Psoas muscle (tissue), 8 donors: ENCODE measurements around the gene EMILIN2. TPM values are rescaled to one million over a fixed set of nuclear protein-coding genes. Genes with fewer than 3 reads are reported as not detected.

Experiments
- ATAC-seq, 4 donors: fragments of 200-7000 bp; cut with Tn5 transposase; one replicate each; pipeline ENCODE4 v1.9.1; 2020; ENCODE audit warnings: moderate library complexity in 3 of 4, mild to moderate bottlenecking in 2 of 4
- DNase-seq, 2 donors: peaks; one replicate each; pipeline ENCODE4 v3.0.0-alpha.2; 2020
- H3K27ac ChIP-seq: fragments of 200-600 bp; one replicate; pipeline ENCODE4 v1.8.0; 2022
- H3K27me3 ChIP-seq, 3 donors: fragments of 200-600 bp in 1 of 3; one replicate each; pipeline versions ENCODE4 v1.6.1 to v1.8.0; 2013 to 2022; ENCODE audit warnings: low read length in 2 of 3, mild to moderate bottlenecking in 2 of 3, moderate library complexity in 1 of 3; ENCODE audit not compliant: insufficient read depth in 3 of 3
- H3K36me3 ChIP-seq, 2 donors: fragments of 200-600 bp in 1 of 2; one replicate each; pipeline versions ENCODE4 v1.6.1 to v1.8.0; 2013 to 2022; ENCODE audit warnings: low read depth in 1 of 2, mild to moderate bottlenecking in 1 of 2, moderate library complexity in 1 of 2; ENCODE audit not compliant: insufficient read depth in 1 of 2
- H3K4me1 ChIP-seq: fragments of 200-600 bp; one replicate; pipeline ENCODE4 v1.8.0; 2022
- H3K4me3 ChIP-seq: fragments of 200-600 bp; one replicate; pipeline ENCODE4 v1.8.0; 2022; ENCODE audit warnings: mild to moderate bottlenecking
- H3K9me3 ChIP-seq: fragments of 200-600 bp; one replicate; pipeline ENCODE4 v1.8.0; 2022
- WGBS, 3 donors: extraction: QIAGEN DNeasy Blood & Tissue Kit; methylation state at CpG; one replicate each; pipeline versions ENCODE4 v1.1.6 to v1.1.7; 2013; 5-methylcytosine and 5-hydroxymethylcytosine counted together
- intact Hi-C, 2 donors: fragments of 100-400 bp; cut with DNase I; formaldehyde crosslinking; loops; one replicate each; pipeline versions ENCODE4 v1.11.0 to v1.14.2; 2022
- polyA plus RNA-seq, 3 donors: library from polyadenylated mRNA; stranded (reverse); fragments of 200-250 nt; gene quantifications; one replicate each; pipeline ENCODE4 v1.2.3, GENCODE V29; 2013
- total RNA-seq, 4 donors: library from RNA; stranded (reverse); fragmentation: NEBNext Ultra II Directional in 2 of 4; extraction: Animal tissue kit (Norgen Biotek cat#: 25700) in 2 of 4; gene quantifications; one replicate each; pipeline versions ENCODE4 v1.2.1 to v1.2.4, GENCODE V29; 2021 to 2023
- TF ChIP-seq, protein P1 (sequence below): fragments of 200-600 bp; IDR thresholded peaks from one replicate; pipeline ENCODE4 v1.8.0; 2022; ENCODE audit warnings: antibody characterized with exemption
- donor health status: healthy with polysubstance abuse.
- donor health status: DM: no; HTN: no; CAD: no; lungs with moderate emphysema.
- donor health status: Bipolar disorder and iron deficiency.
- donor health status: healthy.
- donor health status: DM: yes; HTN: yes; CAD: no.
- donor health status: DM: no; HTN: no; CAD: no.
- donor health status: DM: no; HTN: no; CAD: no.
- donor health status: DM: yes; HTN: yes; CAD: no.

Gene EMILIN2
- total and polyA plus RNA-seq, 7 donors, result 0.65 to 2.9 (median 2.2) TPM

DNA sequence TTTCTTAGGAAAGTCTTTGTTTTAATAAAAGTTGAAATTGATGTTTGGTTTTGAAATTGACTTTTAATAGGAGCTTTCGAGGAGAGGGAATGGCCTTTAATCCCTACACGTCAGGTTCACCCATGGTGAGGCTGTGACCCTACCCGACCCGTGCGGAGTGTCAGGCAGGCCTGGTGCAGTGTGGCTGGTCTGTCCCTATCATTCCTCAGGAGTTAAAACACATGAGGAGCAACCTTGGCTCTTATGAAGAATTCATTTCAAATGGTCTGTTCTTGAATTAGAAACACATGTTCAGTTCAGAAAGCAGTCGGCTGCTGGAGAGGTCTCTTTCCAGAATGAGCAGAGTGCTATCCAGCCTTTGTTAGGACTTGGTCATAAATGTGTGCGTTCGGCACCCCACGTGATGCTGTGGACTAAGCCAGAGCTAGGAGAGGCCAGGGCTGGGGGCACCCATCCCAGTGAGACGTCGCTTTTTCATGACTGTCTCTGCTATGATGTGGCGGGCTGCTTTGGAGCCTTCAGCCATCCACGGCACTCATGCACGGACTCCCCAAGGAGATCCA, 54.7 kb downstream of the EMILIN2 start:
- 71 to 74% (median 71%) methylated on average over 14 of the region's 14 CpGs for WGBS, 3 donors
- TF ChIP-seq, protein P1, sequence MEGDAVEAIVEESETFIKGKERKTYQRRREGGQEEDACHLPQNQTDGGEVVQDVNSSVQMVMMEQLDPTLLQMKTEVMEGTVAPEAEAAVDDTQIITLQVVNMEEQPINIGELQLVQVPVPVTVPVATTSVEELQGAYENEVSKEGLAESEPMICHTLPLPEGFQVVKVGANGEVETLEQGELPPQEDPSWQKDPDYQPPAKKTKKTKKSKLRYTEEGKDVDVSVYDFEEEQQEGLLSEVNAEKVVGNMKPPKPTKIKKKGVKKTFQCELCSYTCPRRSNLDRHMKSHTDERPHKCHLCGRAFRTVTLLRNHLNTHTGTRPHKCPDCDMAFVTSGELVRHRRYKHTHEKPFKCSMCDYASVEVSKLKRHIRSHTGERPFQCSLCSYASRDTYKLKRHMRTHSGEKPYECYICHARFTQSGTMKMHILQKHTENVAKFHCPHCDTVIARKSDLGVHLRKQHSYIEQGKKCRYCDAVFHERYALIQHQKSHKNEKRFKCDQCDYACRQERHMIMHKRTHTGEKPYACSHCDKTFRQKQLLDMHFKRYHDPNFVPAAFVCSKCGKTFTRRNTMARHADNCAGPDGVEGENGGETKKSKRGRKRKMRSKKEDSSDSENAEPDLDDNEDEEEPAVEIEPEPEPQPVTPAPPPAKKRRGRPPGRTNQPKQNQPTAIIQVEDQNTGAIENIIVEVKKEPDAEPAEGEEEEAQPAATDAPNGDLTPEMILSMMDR, result no peak
- no peaks in the 10 kb centered on the region for H3K36me3 ChIP-seq
- no peaks in the 10 kb centered on the region for H3K4me1 ChIP-seq
- H3K4me3 ChIP-seq, result no peak overlapping the region
- H3K27ac ChIP-seq, result no peak overlapping the region
- H3K9me3 ChIP-seq, result no peaks in the 10 kb centered on the region
- DNase-seq (peak in 1 of 2 donors; percentile 29), ATAC-seq (peak in 3 of 4 donors; percentile 8 to 14 (median 10))
- intact Hi-C loops, result no loop called here
- peaks cover 0 to 15% (median 9%) of the 10 kb centered on the region in 3 donors for H3K27me3 ChIP-seq

DNA sequence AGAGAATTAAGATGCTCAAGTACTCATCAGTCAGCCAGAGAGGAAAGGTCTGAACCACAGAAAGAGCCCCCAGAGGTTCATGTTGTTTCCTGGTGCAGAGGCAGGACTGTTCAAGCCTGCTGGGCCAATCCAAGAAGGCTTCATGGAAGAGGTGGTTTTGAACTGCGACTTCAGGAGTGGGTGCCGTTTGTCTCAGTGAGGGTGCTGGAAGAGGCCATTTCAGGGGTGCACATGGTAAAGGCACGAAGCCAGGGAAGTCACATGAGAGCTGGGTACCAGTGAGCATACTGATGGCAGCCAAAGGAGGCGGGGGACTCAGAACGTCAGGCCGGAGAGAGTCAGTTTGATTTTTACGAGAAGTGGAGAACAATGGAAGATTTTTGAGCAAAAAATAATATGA, 55.5 kb downstream of the EMILIN2 start:
- intact Hi-C loops, result no loop called here
- Histone ChIP-seq H3K9me3 (no peaks in the 10 kb centered on the region), H3K27me3 (peaks cover 0 to 22% (median 10%) of the 10 kb centered on the region in 3 donors), H3K4me1 (no peaks in the 10 kb centered on the region), H3K4me3 (no peak overlapping the region), H3K36me3 (no peaks in the 10 kb centered on the region), H3K27ac (no peak overlapping the region)
- WGBS, 3 donors, result 86 to 89% (median 86%) methylated on average over 7 of the region's 7 CpGs
- DNase-seq (no peak), ATAC-seq (no peak)
- TF ChIP-seq, protein P1, result no peak

DNA sequence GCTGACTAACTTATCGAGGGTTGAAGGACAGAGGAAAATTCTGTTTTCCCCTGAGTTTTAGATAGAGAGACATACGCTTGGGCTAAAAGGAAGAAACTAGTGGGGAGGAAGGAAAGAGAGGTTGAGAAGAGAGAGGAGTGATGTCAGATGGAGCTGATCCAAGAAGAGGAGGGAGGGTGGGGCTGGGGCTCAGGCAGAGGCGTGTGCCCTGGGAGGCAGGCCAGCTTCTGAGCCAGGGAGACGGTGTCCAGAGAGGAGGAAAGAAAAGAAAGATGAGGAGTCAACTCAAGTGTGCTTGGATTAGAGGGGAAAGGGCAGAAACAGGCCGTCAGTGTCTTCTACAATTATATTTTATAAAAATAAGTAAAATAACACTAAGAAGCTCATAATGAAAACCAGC, 56.2 kb downstream of the EMILIN2 start:
- DNase-seq (peak; percentile 71 to 83), ATAC-seq (peak in 2 of 4 donors; percentile 35 to 46)
- peaks cover 0 to 29% (median 10%) of the 10 kb centered on the region in 3 donors for H3K27me3 ChIP-seq
- no peaks in the 10 kb centered on the region for H3K36me3 ChIP-seq
- no peaks in the 10 kb centered on the region for H3K4me1 ChIP-seq
- no peak overlapping the region for H3K4me3 ChIP-seq
- H3K9me3 ChIP-seq, result no peaks in the 10 kb centered on the region
- 17 to 27% (median 18%) methylated on average over 5 of the region's 5 CpGs for WGBS, 3 donors
- intact Hi-C loops, result no loop called here
- TF ChIP-seq, protein P1, result no peak
- no peak overlapping the region for H3K27ac ChIP-seq

DNA sequence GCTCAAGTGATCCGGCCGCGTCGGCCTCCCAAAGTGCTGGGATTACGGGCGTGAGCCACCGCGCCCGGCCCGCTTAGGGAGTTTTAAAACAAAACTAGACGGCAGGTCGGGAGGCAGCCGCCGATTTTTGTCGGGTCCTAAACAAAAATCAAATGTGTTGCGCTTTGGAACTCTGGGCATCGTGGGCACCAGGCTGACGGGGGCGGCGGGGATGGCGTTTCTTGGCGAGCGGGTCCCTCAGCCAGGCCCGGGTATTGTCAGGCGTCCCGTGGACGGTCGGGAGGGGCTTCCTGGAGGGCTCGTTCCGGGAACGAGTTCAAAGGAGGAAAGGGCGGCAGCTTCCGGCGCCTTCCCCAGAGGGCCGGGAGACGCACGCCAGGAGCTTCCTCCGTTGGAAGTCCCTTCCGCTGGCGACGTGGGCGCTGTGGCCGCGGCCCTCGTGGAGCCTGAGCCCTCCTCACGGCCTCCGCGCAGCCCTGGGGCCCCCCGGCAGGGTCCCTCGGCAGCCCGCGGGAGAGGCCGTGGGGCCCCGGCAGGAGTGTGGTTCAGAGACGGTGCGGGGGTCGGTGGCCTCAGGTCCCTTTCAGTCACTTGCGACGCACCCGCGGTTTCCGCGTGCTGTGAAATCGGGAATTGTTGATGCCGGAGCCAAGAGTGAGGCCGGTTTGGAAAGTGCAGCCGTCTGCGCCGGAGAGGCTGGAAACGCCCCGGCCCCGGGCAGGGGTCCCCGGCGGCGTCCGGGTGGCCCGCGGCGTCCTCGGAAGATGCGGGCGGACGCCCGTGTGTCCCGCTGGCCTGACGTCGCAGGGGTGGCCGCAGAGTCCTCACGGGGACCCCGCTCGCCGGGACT, 59.3 kb downstream of the EMILIN2 start:
- peak; percentile 46 to 73 (median 52) for ATAC-seq
- H3K4me1 ChIP-seq, result no peaks in the 10 kb centered on the region
- TF ChIP-seq, protein P1, result no peak
- H3K27ac ChIP-seq, result no peak overlapping the region
- intact Hi-C loops, result no loop called here
- H3K4me3 ChIP-seq, result peak overlapping the region; percentile 63
- 10 to 11% (median 11%) methylated on average over 83 to 92 of the region's 92 CpGs for WGBS, 3 donors
- H3K36me3 ChIP-seq, result no peaks in the 10 kb centered on the region
- peaks cover 0 to 44% (median 14%) of the 10 kb centered on the region in 3 donors for H3K27me3 ChIP-seq
- no peaks in the 10 kb centered on the region for H3K9me3 ChIP-seq
- DNase-seq, result peak; percentile 75 to 86
